Measurements from ENCODE around the gene PKMYT1. TPM values are rescaled to one million over a fixed set of nuclear protein-coding genes. Genes with fewer than 3 reads are reported as not detected.

The PKMYT1 gene
- total and polyA plus RNA-seq, 9 of the 15 experiments (the other 6 are each of a cell fraction or from before 2014, with no cell fraction given): 8.7 to 201 (median 37.8) TPM

DNA sequence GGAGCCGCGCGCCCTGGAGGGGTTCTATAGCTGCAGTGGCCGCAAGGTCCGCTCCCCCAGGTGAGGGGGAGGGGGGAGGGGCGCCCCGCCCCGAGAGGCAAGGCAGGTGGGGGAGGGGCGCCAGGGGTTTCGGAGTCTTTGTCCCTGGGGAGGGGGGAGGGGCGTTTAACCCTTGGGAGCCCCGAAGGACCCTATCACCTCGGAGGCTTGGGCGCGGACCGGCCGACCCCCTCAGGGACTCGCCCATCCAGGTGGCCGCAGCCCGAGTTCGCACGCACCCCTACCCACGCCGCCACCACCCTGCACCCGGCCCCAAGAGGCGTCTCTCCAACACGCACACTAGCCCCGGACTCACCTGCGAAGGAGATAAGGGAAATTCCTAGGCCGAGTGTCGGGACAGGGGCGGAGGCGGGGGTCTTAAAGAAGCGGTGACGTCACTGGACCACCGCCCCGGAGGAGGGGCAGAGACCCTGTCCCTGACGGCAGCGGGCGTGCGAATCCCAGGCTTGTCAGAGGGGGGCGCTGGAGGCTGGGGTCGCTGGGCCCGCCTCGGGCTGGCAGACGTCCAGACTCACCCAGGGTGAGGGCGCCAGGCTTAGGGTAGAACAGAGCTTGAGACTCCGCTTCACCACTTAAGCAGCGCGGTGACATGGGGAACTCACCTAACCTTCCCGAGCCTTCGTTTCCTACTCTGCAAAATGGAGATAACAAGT lies 37.7 kb upstream of the PKMYT1 start, which contains the start of gene CLDN6 (continued):
- TF ChIP-seq, protein P1, sequence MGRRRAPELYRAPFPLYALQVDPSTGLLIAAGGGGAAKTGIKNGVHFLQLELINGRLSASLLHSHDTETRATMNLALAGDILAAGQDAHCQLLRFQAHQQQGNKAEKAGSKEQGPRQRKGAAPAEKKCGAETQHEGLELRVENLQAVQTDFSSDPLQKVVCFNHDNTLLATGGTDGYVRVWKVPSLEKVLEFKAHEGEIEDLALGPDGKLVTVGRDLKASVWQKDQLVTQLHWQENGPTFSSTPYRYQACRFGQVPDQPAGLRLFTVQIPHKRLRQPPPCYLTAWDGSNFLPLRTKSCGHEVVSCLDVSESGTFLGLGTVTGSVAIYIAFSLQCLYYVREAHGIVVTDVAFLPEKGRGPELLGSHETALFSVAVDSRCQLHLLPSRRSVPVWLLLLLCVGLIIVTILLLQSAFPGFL (CRISPR knock-in tag; IDR thresholded peaks at IDR 0.05): no peak
- TF ChIP-seq RBM15 (IDR thresholded peaks at IDR 0.05; ENCODE audit: insufficient read depth, low read length): no peak
- TF ChIP-seq BDP1 (IDR thresholded peaks at IDR 0.05; ENCODE audit: insufficient read depth, insufficient read length): no peak
- no peak for TF ChIP-seq BHLHE40 (IDR thresholded peaks at IDR 0.05; ENCODE audit: low read length)
- no peak for TF ChIP-seq PHTF2 (CRISPR knock-in tag; IDR thresholded peaks at IDR 0.05)
- no peak for TF ChIP-seq ETV6 (IDR thresholded peaks at IDR 0.05; ENCODE audit: borderline replicate concordance in 1 of 2, low read depth in 2 of 2, low read length in 1 of 2)
- no peak for TF ChIP-seq ETV6 (CRISPR knock-in tag; IDR thresholded peaks at IDR 0.05; ENCODE audit: borderline replicate concordance)
- TF ChIP-seq NCOA2 (IDR thresholded peaks at IDR 0.05; ENCODE audit: partially characterized antibody in 2 of 2): no peak
- no peak for TF ChIP-seq SMARCE1 (IDR thresholded peaks at IDR 0.05)
- TF ChIP-seq ZSCAN29 (IDR thresholded peaks at IDR 0.05): no peak
- TF ChIP-seq ZNF444 (CRISPR knock-in tag; IDR thresholded peaks at IDR 0.05): no peak
- no peak for TF ChIP-seq TAL1 (IDR thresholded peaks at IDR 0.05)
- no peak for TF ChIP-seq THRB (CRISPR knock-in tag; conservative IDR thresholded peaks at IDR 0.05)
- peak; percentile 18 for TF ChIP-seq CCNT2 (IDR thresholded peaks at IDR 0.05; ENCODE audit: borderline replicate concordance, extremely low read depth, insufficient read length, low read depth, low read length)
- TF ChIP-seq ZNF217 (CRISPR knock-in tag; IDR thresholded peaks at IDR 0.05): no peak
- 0 out of 2 replicates have a peak, but pooled peaks have one; percentile 21 for TF ChIP-seq EGR1 (conservative IDR thresholded peaks at IDR 0.05)
- TF ChIP-seq, protein P2, sequence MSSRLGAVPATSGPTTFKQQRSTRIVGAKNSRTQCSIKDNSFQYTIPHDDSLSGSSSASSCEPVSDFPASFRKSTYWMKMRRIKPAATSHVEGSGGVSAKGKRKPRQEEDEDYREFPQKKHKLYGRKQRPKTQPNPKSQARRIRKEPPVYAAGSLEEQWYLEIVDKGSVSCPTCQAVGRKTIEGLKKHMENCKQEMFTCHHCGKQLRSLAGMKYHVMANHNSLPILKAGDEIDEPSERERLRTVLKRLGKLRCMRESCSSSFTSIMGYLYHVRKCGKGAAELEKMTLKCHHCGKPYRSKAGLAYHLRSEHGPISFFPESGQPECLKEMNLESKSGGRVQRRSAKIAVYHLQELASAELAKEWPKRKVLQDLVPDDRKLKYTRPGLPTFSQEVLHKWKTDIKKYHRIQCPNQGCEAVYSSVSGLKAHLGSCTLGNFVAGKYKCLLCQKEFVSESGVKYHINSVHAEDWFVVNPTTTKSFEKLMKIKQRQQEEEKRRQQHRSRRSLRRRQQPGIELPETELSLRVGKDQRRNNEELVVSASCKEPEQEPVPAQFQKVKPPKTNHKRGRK (tag; IDR thresholded peaks at IDR 0.05): no peak
- no peak for TF ChIP-seq CBFB (CRISPR knock-in tag; IDR thresholded peaks at IDR 0.05)
- TF ChIP-seq NFYB (IDR thresholded peaks at IDR 0.05; ENCODE audit: extremely low read depth, insufficient read length): no peak
- TF ChIP-seq, protein P3, sequence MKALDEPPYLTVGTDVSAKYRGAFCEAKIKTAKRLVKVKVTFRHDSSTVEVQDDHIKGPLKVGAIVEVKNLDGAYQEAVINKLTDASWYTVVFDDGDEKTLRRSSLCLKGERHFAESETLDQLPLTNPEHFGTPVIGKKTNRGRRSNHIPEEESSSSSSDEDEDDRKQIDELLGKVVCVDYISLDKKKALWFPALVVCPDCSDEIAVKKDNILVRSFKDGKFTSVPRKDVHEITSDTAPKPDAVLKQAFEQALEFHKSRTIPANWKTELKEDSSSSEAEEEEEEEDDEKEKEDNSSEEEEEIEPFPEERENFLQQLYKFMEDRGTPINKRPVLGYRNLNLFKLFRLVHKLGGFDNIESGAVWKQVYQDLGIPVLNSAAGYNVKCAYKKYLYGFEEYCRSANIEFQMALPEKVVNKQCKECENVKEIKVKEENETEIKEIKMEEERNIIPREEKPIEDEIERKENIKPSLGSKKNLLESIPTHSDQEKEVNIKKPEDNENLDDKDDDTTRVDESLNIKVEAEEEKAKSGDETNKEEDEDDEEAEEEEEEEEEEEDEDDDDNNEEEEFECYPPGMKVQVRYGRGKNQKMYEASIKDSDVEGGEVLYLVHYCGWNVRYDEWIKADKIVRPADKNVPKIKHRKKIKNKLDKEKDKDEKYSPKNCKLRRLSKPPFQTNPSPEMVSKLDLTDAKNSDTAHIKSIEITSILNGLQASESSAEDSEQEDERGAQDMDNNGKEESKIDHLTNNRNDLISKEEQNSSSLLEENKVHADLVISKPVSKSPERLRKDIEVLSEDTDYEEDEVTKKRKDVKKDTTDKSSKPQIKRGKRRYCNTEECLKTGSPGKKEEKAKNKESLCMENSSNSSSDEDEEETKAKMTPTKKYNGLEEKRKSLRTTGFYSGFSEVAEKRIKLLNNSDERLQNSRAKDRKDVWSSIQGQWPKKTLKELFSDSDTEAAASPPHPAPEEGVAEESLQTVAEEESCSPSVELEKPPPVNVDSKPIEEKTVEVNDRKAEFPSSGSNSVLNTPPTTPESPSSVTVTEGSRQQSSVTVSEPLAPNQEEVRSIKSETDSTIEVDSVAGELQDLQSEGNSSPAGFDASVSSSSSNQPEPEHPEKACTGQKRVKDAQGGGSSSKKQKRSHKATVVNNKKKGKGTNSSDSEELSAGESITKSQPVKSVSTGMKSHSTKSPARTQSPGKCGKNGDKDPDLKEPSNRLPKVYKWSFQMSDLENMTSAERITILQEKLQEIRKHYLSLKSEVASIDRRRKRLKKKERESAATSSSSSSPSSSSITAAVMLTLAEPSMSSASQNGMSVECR (CRISPR knock-in tag; IDR thresholded peaks at IDR 0.05): 0 out of 2 replicates have a peak, but pooled peaks have one; percentile 34
